ENCODE measurements around the gene TMED1. TPM values are rescaled to one million over a fixed set of nuclear protein-coding genes. Genes with fewer than 3 reads are reported as not detected.
A peak's percentile ranks its signal among the peaks of the same experiment; 100 is the strongest.

Gene TMED1
- polyA plus RNA-seq, result 18.2 to 24.8 TPM (median 19.2 TPM) in 3 replicates
- polyA plus RNA-seq (2011; ENCODE audit: low read depth), result 10.2 TPM
- polyA plus RNA-seq (2011; cell fraction: cytosol; rRNA removed), result 13.0 and 20.9 TPM in 2 replicates
- 15.3 and 19.5 TPM in 2 replicates for polyA plus RNA-seq (2011; cell fraction: nucleus; rRNA removed)
- polyA plus RNA-seq (2012; ENCODE audit: low replicate concordance), result 16.7 and 21.4 TPM in 2 replicates
- 5.0 to 7.4 TPM (median 6.9 TPM) in 3 replicates for polyA minus RNA-seq
- 22.3 TPM for polyA minus RNA-seq (2011; cell fraction: cytosol; rRNA and poly(A)+ RNA removed)
- polyA minus RNA-seq (2011; cell fraction: nucleus; rRNA and poly(A)+ RNA removed), result 7.1 and 7.6 TPM in 2 replicates

DNA sequence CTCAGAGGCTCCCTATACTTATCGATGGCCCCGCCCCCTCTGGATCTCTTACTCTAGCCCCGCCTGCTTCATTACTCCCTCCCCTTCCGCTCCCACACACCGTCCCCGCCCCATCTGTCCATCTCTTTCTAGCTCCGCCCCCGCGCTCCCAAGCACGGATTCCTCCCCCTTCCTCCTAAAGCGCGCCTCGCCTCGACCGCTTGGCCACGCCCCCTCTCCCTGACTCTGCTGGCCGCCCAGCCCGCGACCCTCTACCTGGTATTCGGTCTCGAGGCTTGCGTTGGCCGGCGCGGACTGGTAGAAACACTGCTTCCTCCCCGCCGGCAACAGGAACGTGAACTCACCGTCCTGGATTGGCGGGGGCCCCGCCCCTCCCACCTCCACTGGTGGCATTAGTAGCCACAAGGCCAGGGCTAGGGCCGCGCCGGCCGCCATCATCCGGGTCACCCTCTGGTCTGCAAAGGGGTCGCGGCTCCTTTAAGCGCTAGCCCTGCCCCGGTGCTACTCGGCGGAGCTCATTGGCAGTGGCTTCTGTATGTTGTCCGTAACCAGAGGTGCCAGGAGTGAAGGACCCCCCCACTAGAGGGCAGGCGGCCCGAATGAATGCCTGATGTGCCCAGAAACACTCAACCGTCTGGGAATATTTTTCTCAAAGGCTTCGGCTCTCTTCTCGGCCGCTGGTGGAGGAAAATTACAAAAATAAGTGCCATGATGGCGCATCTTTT, at the start of gene TMED1:
TMED1 (minus strand) TSS at position 459 of the 725 bp plus-strand sequence; CDS start at position 438, 21 bp downstream.
- Histone ChIP-seq H3K9ac (ENCODE audit: control insufficient read depth, extremely low read depth, insufficient read depth, low read length) (peak within 1 kb of the TSS; percentile 80), H3K4me3 (ENCODE audit: control insufficient read depth in 2 of 3, extremely low read depth in 1 of 3, insufficient read depth in 2 of 3, low read depth in 1 of 3, low read length in 3 of 3) (peak within 1 kb of the TSS; percentile 62 to 78 (median 78)), H2AFZ (ENCODE audit: control insufficient read depth, low read length) (peak within 1 kb of the TSS; percentile 89), H4K20me1 (ENCODE audit: control insufficient read depth, extremely low read depth, insufficient read depth, low read length) (no peaks in the 10 kb centered on the region), H3K9me1 (ENCODE audit: control insufficient read depth, extremely low read depth, insufficient read depth, low read length) (peaks cover 2% of the 10 kb centered on the region), H3K4me2 (ENCODE audit: control insufficient read depth, extremely low read depth, insufficient read depth, low read depth, low read length) (peak within 1 kb of the TSS; percentile 76), H3K27me3 (ENCODE audit: control insufficient read depth, extremely low read depth, insufficient read depth, low read length) (no peaks in the 10 kb centered on the region), H3K79me2 (ENCODE audit: control insufficient read depth, insufficient read depth, low read length) (no peaks in the 10 kb centered on the region), H3K9me3 (ENCODE audit: control insufficient read depth, low read depth, low read length) (no peaks in the 10 kb centered on the region), H3K4me1 (ENCODE audit: control insufficient read depth, extremely low read depth, insufficient read depth, low read length) (peaks cover 5% of the 10 kb centered on the region), H3K36me3 (ENCODE audit: control insufficient read depth in 2 of 2, extremely low read depth in 1 of 2, insufficient read depth in 2 of 2, low read length in 2 of 2) (peaks cover 11 to 14% of the 10 kb centered on the region in 2 experiments), H3K27ac (ENCODE audit: control insufficient read depth, insufficient read depth, low read length) (peak within 1 kb of the TSS; percentile 88)
- no peak for TF ChIP-seq EZH2 (IDR thresholded peaks at IDR 0.05; ENCODE audit: low read length)
- TF ChIP-seq, protein P1, sequence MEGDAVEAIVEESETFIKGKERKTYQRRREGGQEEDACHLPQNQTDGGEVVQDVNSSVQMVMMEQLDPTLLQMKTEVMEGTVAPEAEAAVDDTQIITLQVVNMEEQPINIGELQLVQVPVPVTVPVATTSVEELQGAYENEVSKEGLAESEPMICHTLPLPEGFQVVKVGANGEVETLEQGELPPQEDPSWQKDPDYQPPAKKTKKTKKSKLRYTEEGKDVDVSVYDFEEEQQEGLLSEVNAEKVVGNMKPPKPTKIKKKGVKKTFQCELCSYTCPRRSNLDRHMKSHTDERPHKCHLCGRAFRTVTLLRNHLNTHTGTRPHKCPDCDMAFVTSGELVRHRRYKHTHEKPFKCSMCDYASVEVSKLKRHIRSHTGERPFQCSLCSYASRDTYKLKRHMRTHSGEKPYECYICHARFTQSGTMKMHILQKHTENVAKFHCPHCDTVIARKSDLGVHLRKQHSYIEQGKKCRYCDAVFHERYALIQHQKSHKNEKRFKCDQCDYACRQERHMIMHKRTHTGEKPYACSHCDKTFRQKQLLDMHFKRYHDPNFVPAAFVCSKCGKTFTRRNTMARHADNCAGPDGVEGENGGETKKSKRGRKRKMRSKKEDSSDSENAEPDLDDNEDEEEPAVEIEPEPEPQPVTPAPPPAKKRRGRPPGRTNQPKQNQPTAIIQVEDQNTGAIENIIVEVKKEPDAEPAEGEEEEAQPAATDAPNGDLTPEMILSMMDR (optimal IDR thresholded peaks at IDR 0.05 in 1 of 3, IDR thresholded peaks at IDR 0.05 in 1 of 3, conservative IDR thresholded peaks at IDR 0.05 in 1 of 3; ENCODE audit: extremely low read depth in 1 of 3, insufficient read depth in 2 of 3, low read length in 3 of 3), result peak in 1 of 3 experiments; percentile 3
- dilution Hi-C loops (cut with MboI; ENCODE audit: extremely low pct_ligation_motif_present, low sequenced_read_pairs), result no loop called here
- FAIRE-seq, result peak; percentile 36
- DNase-seq (ENCODE audit: low read depth, low spot score), result peak; percentile 68

DNA sequence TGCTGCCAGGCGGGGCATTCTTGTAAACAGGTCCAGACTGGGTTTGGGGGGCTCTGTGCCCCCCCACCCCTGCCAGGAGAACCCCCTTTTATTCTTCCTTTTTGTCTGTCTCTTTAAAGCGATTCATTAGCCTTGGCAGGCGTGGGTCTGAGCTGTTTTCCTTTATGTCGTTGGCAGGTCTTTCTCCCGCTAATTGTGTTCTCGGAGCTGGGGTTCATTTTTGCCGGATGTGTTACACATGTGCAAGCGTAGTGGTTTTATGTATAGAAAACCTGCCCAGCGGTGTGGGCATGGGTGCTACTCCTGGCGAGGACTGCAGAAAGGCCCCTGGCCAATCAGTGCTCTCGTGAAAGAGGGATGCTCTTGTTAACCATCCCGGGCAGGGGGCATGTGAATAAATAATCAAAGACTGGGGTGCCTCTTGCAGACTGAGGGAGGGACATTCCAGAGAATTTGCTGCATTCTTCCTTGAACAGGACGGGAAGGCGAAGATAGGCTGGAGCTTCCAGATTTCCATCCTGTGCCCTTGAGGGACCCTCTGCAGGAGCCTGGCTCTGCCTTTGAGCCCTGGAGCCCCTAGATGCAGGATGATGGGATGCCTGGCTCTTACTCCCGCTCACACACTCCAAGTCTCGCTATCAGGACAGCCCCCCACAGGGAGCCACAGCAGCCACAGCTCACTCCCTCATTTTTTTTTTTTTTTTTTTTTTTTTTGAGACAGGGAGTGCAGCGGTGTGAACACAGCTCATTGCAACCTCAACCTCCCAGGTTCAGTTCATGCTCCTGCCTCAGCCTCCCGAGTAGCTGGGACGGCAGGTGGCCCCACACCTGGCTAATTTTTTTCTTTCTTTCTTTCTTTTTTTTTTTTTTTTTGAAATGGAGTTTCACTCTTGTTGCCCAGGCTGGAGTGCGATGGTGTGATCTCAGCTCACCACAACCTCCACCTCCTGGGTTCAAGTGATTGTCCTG, 49.5 kb upstream of the TMED1 start:
- Histone ChIP-seq H3K36me3 (ENCODE audit: control insufficient read depth in 2 of 2, extremely low read depth in 1 of 2, insufficient read depth in 2 of 2, low read length in 2 of 2) (peaks cover 8 to 9% of the 10 kb centered on the region in 2 experiments), H2AFZ (ENCODE audit: control insufficient read depth, low read length) (no peak overlapping the region), H3K4me1 (ENCODE audit: control insufficient read depth, extremely low read depth, insufficient read depth, low read length) (peaks cover 11% of the 10 kb centered on the region), H3K9me3 (ENCODE audit: control insufficient read depth, low read depth, low read length) (no peaks in the 10 kb centered on the region), H3K4me3 (ENCODE audit: control insufficient read depth in 2 of 3, extremely low read depth in 1 of 3, insufficient read depth in 2 of 3, low read depth in 1 of 3, low read length in 3 of 3) (no peak overlapping the region), H3K27me3 (ENCODE audit: control insufficient read depth, extremely low read depth, insufficient read depth, low read length) (no peaks in the 10 kb centered on the region), H3K9ac (ENCODE audit: control insufficient read depth, extremely low read depth, insufficient read depth, low read length) (no peak overlapping the region), H3K27ac (ENCODE audit: control insufficient read depth, insufficient read depth, low read length) (no peak overlapping the region), H4K20me1 (ENCODE audit: control insufficient read depth, extremely low read depth, insufficient read depth, low read length) (peaks cover 11% of the 10 kb centered on the region), H3K9me1 (ENCODE audit: control insufficient read depth, extremely low read depth, insufficient read depth, low read length) (peaks cover 2% of the 10 kb centered on the region), H3K4me2 (ENCODE audit: control insufficient read depth, extremely low read depth, insufficient read depth, low read depth, low read length) (no peak overlapping the region), H3K79me2 (ENCODE audit: control insufficient read depth, insufficient read depth, low read length) (peaks cover 62% of the 10 kb centered on the region)
- DNase-seq (ENCODE audit: low read depth, low spot score) (no peak), FAIRE-seq (no peak)
- no peak for TF ChIP-seq EZH2 (IDR thresholded peaks at IDR 0.05; ENCODE audit: low read length)
- TF ChIP-seq, protein P1 (optimal IDR thresholded peaks at IDR 0.05 in 1 of 3, IDR thresholded peaks at IDR 0.05 in 1 of 3, conservative IDR thresholded peaks at IDR 0.05 in 1 of 3; ENCODE audit: extremely low read depth in 1 of 3, insufficient read depth in 2 of 3, low read length in 3 of 3), result no peak
- dilution Hi-C loops (cut with MboI; ENCODE audit: extremely low pct_ligation_motif_present, low sequenced_read_pairs), result no loop called here
